Activated CD4-positive, alpha-beta T cell treated with anti-CD3 and anti-CD28 coated beads for 1 hour (primary cell): ENCODE results near the gene TEAD3.

ENCODE experiments used
- DNase-seq: peaks from one replicate; pipeline ENCODE4 v3.0.0-alpha.2; 2020

Gene TEAD3

GRCh38 chr6:35473850-35474130 lies 23.1 kb downstream of the TEAD3 start:
- DNase-seq: no peak

- no peak for DNase-seq
Measured at GRCh38 chr6:35473075-35473849, 23.6 kb downstream of the TEAD3 start.

GRCh38 chr6:35471836-35472345 lies 25.0 kb downstream of the TEAD3 start:
- DNase-seq: no peak

- DNase-seq: no peak
Measured at GRCh38 chr6:35470663-35471120, 26.2 kb downstream of the TEAD3 start.

GRCh38 chr6:35469751-35470662 lies 26.9 kb downstream of the TEAD3 start:
- no peak for DNase-seq

GRCh38 chr6:35468980-35469750 lies 27.7 kb downstream of the TEAD3 start:
- no peak for DNase-seq

- peak; percentile 94 for DNase-seq
Measured at GRCh38 chr6:35468181-35468979, 28.5 kb downstream of the TEAD3 start, which contains the start of gene RPL10A. Gene RPL10A (plus strand): TSS chr6:35468401. CDS start chr6:35468435, 34 bp downstream.

- no peak for DNase-seq
Measured at GRCh38 chr6:35465646-35466045, 31.2 kb downstream of the TEAD3 start.

GRCh38 chr6:35463292-35463691 lies 33.6 kb downstream of the TEAD3 start:
- no peak for DNase-seq

- no peak for DNase-seq
Measured at GRCh38 chr6:35461270-35461669, 35.6 kb downstream of the TEAD3 start.

- DNase-seq: no peak
Measured at GRCh38 chr6:35457907-35458306, 39.0 kb downstream of the TEAD3 start.

- no peak for DNase-seq
Measured at GRCh38 chr6:35454391-35455110, 42.3 kb downstream of the TEAD3 start.

GRCh38 chr6:35453236-35453635 lies 43.6 kb downstream of the TEAD3 start:
- DNase-seq: no peak

GRCh38 chr6:35452183-35453090 lies 44.4 kb downstream of the TEAD3 start, which contains the start of gene FANCE:
Gene FANCE (plus strand): TSS chr6:35452338. CDS start chr6:35452546, 208 bp downstream.
- DNase-seq: peak; percentile 79

GRCh38 chr6:35451354-35452182 lies 45.3 kb downstream of the TEAD3 start:
- no peak for DNase-seq

GRCh38 chr6:35449287-35449881 lies 47.5 kb downstream of the TEAD3 start:
- no peak for DNase-seq

GRCh38 chr6:35448191-35448590 lies 48.7 kb downstream of the TEAD3 start:
- DNase-seq: no peak

GRCh38 chr6:35445691-35446090 lies 51.2 kb downstream of the TEAD3 start:
- no peak for DNase-seq
